ENCODE data around the gene THOC6.
A peak's percentile ranks its signal among the peaks of the same experiment; 100 is the strongest.

DNA sequence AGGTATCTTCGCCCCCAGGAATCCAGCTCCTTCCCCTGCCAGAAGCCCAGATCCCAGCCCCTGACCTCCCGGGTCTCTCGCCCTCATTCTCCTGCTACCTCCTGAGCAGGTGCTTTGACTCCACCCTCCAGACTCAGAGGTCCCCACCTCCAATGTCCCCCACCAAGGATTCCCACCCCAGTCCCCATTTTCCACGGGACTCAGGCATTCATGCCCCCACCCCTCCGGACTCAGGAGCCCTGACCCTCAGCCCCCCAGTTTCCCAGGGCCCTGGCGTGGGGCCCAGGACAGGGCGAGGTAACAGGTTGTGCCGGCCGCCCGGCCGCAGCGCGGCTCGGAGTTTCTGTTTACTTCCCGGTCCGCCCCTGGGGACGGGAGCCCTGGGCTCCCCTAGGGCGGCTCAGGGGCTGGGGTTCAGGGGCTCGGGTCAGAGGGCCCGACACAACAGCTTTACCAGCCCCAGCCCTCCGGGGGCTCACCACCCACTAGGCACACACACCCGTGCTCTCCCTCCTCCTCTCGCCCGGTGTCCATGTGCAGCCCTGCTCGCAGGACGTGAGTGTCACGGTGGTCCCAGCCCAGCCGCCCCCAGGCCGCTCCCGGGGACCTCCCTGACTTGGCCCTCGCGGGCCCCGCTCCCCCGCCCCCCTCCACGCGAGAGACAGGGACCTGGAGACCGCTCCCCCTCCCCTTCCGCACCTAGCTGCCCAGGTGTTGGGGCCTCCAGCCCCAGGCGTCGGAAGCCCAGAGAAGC, 12.3 kb downstream of the THOC6 start:
- TF ChIP-seq, protein P1, sequence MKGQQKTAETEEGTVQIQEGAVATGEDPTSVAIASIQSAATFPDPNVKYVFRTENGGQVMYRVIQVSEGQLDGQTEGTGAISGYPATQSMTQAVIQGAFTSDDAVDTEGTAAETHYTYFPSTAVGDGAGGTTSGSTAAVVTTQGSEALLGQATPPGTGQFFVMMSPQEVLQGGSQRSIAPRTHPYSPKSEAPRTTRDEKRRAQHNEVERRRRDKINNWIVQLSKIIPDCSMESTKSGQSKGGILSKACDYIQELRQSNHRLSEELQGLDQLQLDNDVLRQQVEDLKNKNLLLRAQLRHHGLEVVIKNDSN (IDR thresholded peaks at IDR 0.05): no peak
- TF ChIP-seq TAF1 (IDR thresholded peaks at IDR 0.05; ENCODE audit: low read depth): no peak
- TF ChIP-seq NFIC (IDR thresholded peaks at IDR 0.05): 0 out of 2 replicates have a peak, but pooled peaks have one; percentile 16
- TF ChIP-seq EGR1 (IDR thresholded peaks at IDR 0.05): no peak
- TF ChIP-seq EP300 (IDR thresholded peaks at IDR 0.05; ENCODE audit: borderline replicate concordance): no peak
- TF ChIP-seq, protein P2, sequence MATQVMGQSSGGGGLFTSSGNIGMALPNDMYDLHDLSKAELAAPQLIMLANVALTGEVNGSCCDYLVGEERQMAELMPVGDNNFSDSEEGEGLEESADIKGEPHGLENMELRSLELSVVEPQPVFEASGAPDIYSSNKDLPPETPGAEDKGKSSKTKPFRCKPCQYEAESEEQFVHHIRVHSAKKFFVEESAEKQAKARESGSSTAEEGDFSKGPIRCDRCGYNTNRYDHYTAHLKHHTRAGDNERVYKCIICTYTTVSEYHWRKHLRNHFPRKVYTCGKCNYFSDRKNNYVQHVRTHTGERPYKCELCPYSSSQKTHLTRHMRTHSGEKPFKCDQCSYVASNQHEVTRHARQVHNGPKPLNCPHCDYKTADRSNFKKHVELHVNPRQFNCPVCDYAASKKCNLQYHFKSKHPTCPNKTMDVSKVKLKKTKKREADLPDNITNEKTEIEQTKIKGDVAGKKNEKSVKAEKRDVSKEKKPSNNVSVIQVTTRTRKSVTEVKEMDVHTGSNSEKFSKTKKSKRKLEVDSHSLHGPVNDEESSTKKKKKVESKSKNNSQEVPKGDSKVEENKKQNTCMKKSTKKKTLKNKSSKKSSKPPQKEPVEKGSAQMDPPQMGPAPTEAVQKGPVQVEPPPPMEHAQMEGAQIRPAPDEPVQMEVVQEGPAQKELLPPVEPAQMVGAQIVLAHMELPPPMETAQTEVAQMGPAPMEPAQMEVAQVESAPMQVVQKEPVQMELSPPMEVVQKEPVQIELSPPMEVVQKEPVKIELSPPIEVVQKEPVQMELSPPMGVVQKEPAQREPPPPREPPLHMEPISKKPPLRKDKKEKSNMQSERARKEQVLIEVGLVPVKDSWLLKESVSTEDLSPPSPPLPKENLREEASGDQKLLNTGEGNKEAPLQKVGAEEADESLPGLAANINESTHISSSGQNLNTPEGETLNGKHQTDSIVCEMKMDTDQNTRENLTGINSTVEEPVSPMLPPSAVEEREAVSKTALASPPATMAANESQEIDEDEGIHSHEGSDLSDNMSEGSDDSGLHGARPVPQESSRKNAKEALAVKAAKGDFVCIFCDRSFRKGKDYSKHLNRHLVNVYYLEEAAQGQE (IDR thresholded peaks at IDR 0.05; ENCODE audit: low read depth): no peak
- TF ChIP-seq, protein P3, sequence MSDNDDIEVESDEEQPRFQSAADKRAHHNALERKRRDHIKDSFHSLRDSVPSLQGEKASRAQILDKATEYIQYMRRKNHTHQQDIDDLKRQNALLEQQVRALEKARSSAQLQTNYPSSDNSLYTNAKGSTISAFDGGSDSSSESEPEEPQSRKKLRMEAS (IDR thresholded peaks at IDR 0.05): no peak

All from Ishikawa (cell line).